ENCODE results near the gene IGFLR1.

DNA sequence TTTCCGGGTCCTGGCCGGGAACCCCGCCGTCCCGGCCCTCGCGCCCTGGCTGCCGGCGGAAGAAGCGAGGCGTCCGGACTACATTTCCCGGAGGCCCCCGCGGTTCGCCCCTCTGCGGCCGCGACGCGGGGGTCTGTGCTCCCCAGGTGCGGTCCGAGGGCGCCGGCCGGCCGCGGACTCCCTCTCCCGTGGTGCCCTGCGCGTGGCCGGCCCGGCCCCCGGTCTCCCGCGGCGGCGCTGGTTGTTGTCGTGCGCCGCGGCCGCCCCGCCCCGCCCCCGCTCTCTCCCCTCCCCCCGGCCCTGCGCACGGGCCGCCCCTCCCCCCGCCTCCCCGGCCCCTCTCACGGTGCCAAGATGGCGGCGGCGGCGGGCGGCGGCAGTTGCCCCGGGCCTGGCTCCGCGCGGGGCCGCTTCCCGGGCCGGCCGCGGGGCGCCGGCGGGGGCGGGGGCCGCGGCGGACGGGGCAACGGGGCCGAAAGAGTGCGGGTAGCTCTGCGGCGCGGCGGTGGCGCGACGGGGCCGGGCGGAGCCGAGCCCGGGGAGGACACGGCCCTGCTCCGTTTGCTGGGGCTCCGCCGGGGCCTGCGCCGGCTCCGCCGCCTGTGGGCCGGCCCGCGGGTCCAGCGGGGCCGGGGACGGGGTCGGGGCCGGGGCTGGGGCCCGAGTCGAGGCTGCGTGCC, 24.4 kb downstream of the IGFLR1 start, which contains the start of gene KMT2B:
- TF ChIP-seq CTCF (conservative IDR thresholded peaks at IDR 0.05) (no peak), ZFX (IDR thresholded peaks at IDR 0.05) (peak; percentile 91)

All from C4-2B (cell line).